Fibroblast of skin of right biceps (primary cell): Measurements from ENCODE around the gene CTIF.
"Not testable (repeated sequence)": the region's sequence is repeated elsewhere in the genome, so short reads cannot be mapped to it uniquely, and the experiment has no call there.

Source experiments
- DNase-seq: peaks from one replicate; pipeline ENCODE4 v3.0.0-alpha.2; 2013

CTIF gene

GRCh38 chr18:48811977-48812451 lies 273.2 kb downstream of the CTIF start:
- not testable (repeated sequence) for DNase-seq

- DNase-seq: no peak
Measured at GRCh38 chr18:48813321-48813720, 274.5 kb downstream of the CTIF start.

- no peak for DNase-seq
Measured at GRCh38 chr18:48813833-48814489, 275.1 kb downstream of the CTIF start.

GRCh38 chr18:48814490-48815178 lies 275.8 kb downstream of the CTIF start:
- no peak for DNase-seq

GRCh38 chr18:48815179-48815515 lies 276.3 kb downstream of the CTIF start:
- no peak for DNase-seq

GRCh38 chr18:48815581-48816324 lies 276.9 kb downstream of the CTIF start:
- peak; percentile 42 for DNase-seq

GRCh38 chr18:48816554-48816953 lies 277.7 kb downstream of the CTIF start:
- no peak for DNase-seq

GRCh38 chr18:48817021-48817461 lies 278.2 kb downstream of the CTIF start:
- DNase-seq: no peak

GRCh38 chr18:48818329-48819254 lies 279.8 kb downstream of the CTIF start:
- DNase-seq: no peak

- no peak for DNase-seq
Measured at GRCh38 chr18:48819276-48819675, 280.4 kb downstream of the CTIF start.

- no peak for DNase-seq
Measured at GRCh38 chr18:48819781-48820482, 281.1 kb downstream of the CTIF start.

GRCh38 chr18:48820483-48821250 lies 281.8 kb downstream of the CTIF start:
- no peak for DNase-seq

GRCh38 chr18:48821251-48821590 lies 282.4 kb downstream of the CTIF start:
- no peak for DNase-seq

- no peak for DNase-seq
Measured at GRCh38 chr18:48821845-48822244, 283.0 kb downstream of the CTIF start.

GRCh38 chr18:48824231-48824970 lies 285.6 kb downstream of the CTIF start:
- DNase-seq: no peak

GRCh38 chr18:48825101-48825745 lies 286.4 kb downstream of the CTIF start:
- DNase-seq: peak; percentile 48

GRCh38 chr18:48826271-48826670 lies 287.4 kb downstream of the CTIF start:
- no peak for DNase-seq

- no peak for DNase-seq
Measured at GRCh38 chr18:48826806-48827205, 288.0 kb downstream of the CTIF start.

GRCh38 chr18:48827291-48828193 lies 288.7 kb downstream of the CTIF start:
- DNase-seq: peak; percentile 72
